Raji (cell line): Measurements from ENCODE around the gene EGLN1.

ENCODE experiments used
- POLR2A ChIP-seq: IDR thresholded peaks from 2 replicates; pipeline ENCODE4 v1.6.1; 2011; ENCODE audit warnings: low read depth, low read length, control low read depth; ENCODE audit not compliant: insufficient read depth

EGLN1 gene

GRCh38 chr1:231354330-231355020 lies 67.6 kb downstream of the EGLN1 start:
- TF ChIP-seq POLR2A: no peak

- no peak for TF ChIP-seq POLR2A
These were observed 69.0 kb downstream of the EGLN1 start for GRCh38 chr1:231353086-231353485.

GRCh38 chr1:231351816-231352215 lies 70.3 kb downstream of the EGLN1 start:
- no peak for TF ChIP-seq POLR2A

- no peak for TF ChIP-seq POLR2A
These were observed 73.6 kb downstream of the EGLN1 start for GRCh38 chr1:231348442-231348841.

GRCh38 chr1:231347961-231348360 lies 74.1 kb downstream of the EGLN1 start:
- TF ChIP-seq POLR2A: no peak

- no peak for TF ChIP-seq POLR2A
These were observed 81.6 kb downstream of the EGLN1 start for GRCh38 chr1:231340328-231341013.

- TF ChIP-seq POLR2A: peak; percentile 31; the same call in 1 of the 2 replicates
These were observed 83.6 kb downstream of the EGLN1 start, which contains the start of gene SPRTN for GRCh38 chr1:231338270-231339128. TSS of gene SPRTN (plus strand) at chr1:231338293. CDS start at chr1:231338384, 91 bp downstream.

GRCh38 chr1:231337472-231338269 lies 84.4 kb downstream of the EGLN1 start, which contains the start of gene EXOC8:
TSS of gene EXOC8 (minus strand) at chr1:231337852. CDS start at chr1:231337745, 107 bp downstream.
- TF ChIP-seq POLR2A: peak; percentile 78

GRCh38 chr1:231337043-231337471 lies 85.0 kb downstream of the EGLN1 start:
- TF ChIP-seq POLR2A: no peak

GRCh38 chr1:231335663-231336602 lies 86.2 kb downstream of the EGLN1 start:
- TF ChIP-seq POLR2A: no peak

- TF ChIP-seq POLR2A: no peak
These were observed 87.1 kb downstream of the EGLN1 start for GRCh38 chr1:231334952-231335351.

- TF ChIP-seq POLR2A: no peak
These were observed 87.9 kb downstream of the EGLN1 start for GRCh38 chr1:231334079-231334666.

- TF ChIP-seq POLR2A: no peak
These were observed 89.3 kb downstream of the EGLN1 start for GRCh38 chr1:231332761-231333160.
